Left renal cortex interstitium (tissue), 4 donors: ENCODE measurements around the gene PSORS1C1. TPM values are rescaled to one million over a fixed set of nuclear protein-coding genes. Genes with fewer than 3 reads are reported as not detected.
A peak's percentile ranks its signal among the peaks of the same experiment; 100 is the strongest.

Experiments used
- DNase-seq, 4 donors: peaks; one replicate each; pipeline ENCODE4 v3.0.0-alpha.2; 2013; ENCODE audit warnings: low read depth in 4 of 4, low spot score in 2 of 4, missing footprints in 1 of 4
- polyA plus RNA-seq, 4 donors: library from polyadenylated mRNA; unstranded; fragments of 120-200 nt; gene quantifications; one replicate each; pipeline ENCODE4 v1.2.1, GENCODE V29; 2013; ENCODE audit not compliant: insufficient read length in 4 of 4

PSORS1C1 gene
- polyA plus RNA-seq, 4 donors: 0.05 to 0.34 (median 0.21) TPM; not detected in 1

- DNase-seq: no peak
Observed at GRCh38 chr6:31094389-31094881, 20.2 kb upstream of the PSORS1C1 start.

GRCh38 chr6:31096215-31096614, 18.4 kb upstream of the PSORS1C1 start:
- no peak for DNase-seq

GRCh38 chr6:31096656-31097055, 17.9 kb upstream of the PSORS1C1 start:
- no peak for DNase-seq

GRCh38 chr6:31098449-31098938, 16.1 kb upstream of the PSORS1C1 start:
- no peak for DNase-seq

GRCh38 chr6:31103136-31103535, 11.5 kb upstream of the PSORS1C1 start:
- no peak for DNase-seq

- no peak for DNase-seq
Observed at GRCh38 chr6:31107052-31107451, 7.5 kb upstream of the PSORS1C1 start.

- no peak for DNase-seq
Observed at GRCh38 chr6:31110825-31111582, 3.6 kb upstream of the PSORS1C1 start.

- DNase-seq: no peak
Observed at GRCh38 chr6:31111712-31112111, 2.9 kb upstream of the PSORS1C1 start.

GRCh38 chr6:31112478-31112877, 2.1 kb upstream of the PSORS1C1 start, which contains the start of gene C6orf15:
C6orf15 (minus strand) TSS chr6:31112575; CDS start chr6:31112555, 20 bp downstream.
- DNase-seq: no peak

- no peak for DNase-seq
Observed at GRCh38 chr6:31113861-31114540, 599 bp upstream of the PSORS1C1 start.

- DNase-seq: no peak
Observed at GRCh38 chr6:31114970-31115849, 610 bp downstream of the PSORS1C1 start.

- no peak for DNase-seq
Observed at GRCh38 chr6:31115941-31116560, 1.5 kb downstream of the PSORS1C1 start.

- no peak for DNase-seq
Observed at GRCh38 chr6:31116661-31117385, 2.2 kb downstream of the PSORS1C1 start.

- no peak for DNase-seq
Observed at GRCh38 chr6:31118178-31118577, 3.6 kb downstream of the PSORS1C1 start.

- DNase-seq: no peak
Observed at GRCh38 chr6:31120151-31120915, 5.7 kb downstream of the PSORS1C1 start, which contains the start of gene CDSN. CDSN (minus strand) TSS chr6:31120446; CDS start chr6:31120419, 27 bp downstream.

GRCh38 chr6:31121131-31121790, 6.7 kb downstream of the PSORS1C1 start:
- DNase-seq: no peak

GRCh38 chr6:31122791-31123706, 8.4 kb downstream of the PSORS1C1 start:
- DNase-seq: peak in 2 of 4 donors; percentile 34 to 76
